Measurements from ENCODE around the gene SIM1. TPM values are rescaled to one million over a fixed set of nuclear protein-coding genes. Genes with fewer than 3 reads are reported as not detected.
A peak's percentile ranks its signal among the peaks of the same experiment; 100 is the strongest.

SIM1 gene
- total RNA-seq, 1 donor from 2014 or later, result not detected

GRCh38 chr6:100460650-100461204, 4.0 kb downstream of the SIM1 start:
- H3K9me3 Mint-ChIP-seq (ENCODE audit: unreplicated experiment), result peaks cover 9% of the 10 kb centered on the region
- H3K4me1 Mint-ChIP-seq (ENCODE audit: low read depth, unreplicated experiment), result no peaks in the 10 kb centered on the region
- H3K9ac ChIP-seq (ENCODE audit: low read length), result no peak overlapping the region
- no peaks in the 10 kb centered on the region for H3K36me3 ChIP-seq (ENCODE audit: insufficient read depth, low read length)
- no peak overlapping the region for H2AFZ ChIP-seq (ENCODE audit: low read depth, low read length)
- peaks cover 6% of the 10 kb centered on the region for H3K4me1 ChIP-seq (ENCODE audit: insufficient read depth, low read length)
- no peaks in the 10 kb centered on the region for H3K79me2 ChIP-seq (ENCODE audit: insufficient read depth, low read length)
- H3K27ac ChIP-seq (ENCODE audit: low read depth, low read length), result no peak overlapping the region
- H3K4me2 ChIP-seq (ENCODE audit: low read length), result no peak overlapping the region
- DNase-seq (ENCODE audit: low read depth), result no peak
- peaks cover 9% of the 10 kb centered on the region for H4K20me1 ChIP-seq (ENCODE audit: insufficient read depth, low read length)
- no peaks in the 10 kb centered on the region for H3K9me3 ChIP-seq (ENCODE audit: insufficient read depth, low read depth, low read length)
- TF ChIP-seq CTCF (IDR thresholded peaks at IDR 0.05; ENCODE audit: insufficient read depth, low read depth, low read length) (peak; percentile 38), EZH2 (IDR thresholded peaks at IDR 0.05; ENCODE audit: insufficient read depth, low read length) (no peak)
- no peak overlapping the region for H3K4me3 ChIP-seq (ENCODE audit: insufficient read depth, low read depth, low read length)
- H3K27me3 Mint-ChIP-seq (ENCODE audit: low read depth, unreplicated experiment), result peaks cover 68% of the 10 kb centered on the region
- peaks cover 2% of the 10 kb centered on the region for H3K36me3 Mint-ChIP-seq (ENCODE audit: low read depth, unreplicated experiment)
- H3K27me3 ChIP-seq (ENCODE audit: insufficient read depth, low read length), result peaks cover 100% of the 10 kb centered on the region
- FAIRE-seq, result no peak
- H3K27ac Mint-ChIP-seq (ENCODE audit: unreplicated experiment), result no peak overlapping the region
- peak overlapping the region; percentile 27 for H3K4me3 Mint-ChIP-seq (ENCODE audit: unreplicated experiment)

- Mint-ChIP-seq H3K36me3 (ENCODE audit: low read depth, unreplicated experiment) (no peaks in the 10 kb centered on the region), H3K4me3 (ENCODE audit: unreplicated experiment) (no peak overlapping the region), H3K9me3 (ENCODE audit: unreplicated experiment) (peaks cover 10% of the 10 kb centered on the region), H3K27ac (ENCODE audit: unreplicated experiment) (no peak overlapping the region), H3K27me3 (ENCODE audit: low read depth, unreplicated experiment) (peaks cover 60% of the 10 kb centered on the region), H3K4me1 (ENCODE audit: low read depth, unreplicated experiment) (no peaks in the 10 kb centered on the region)
- H3K4me1 ChIP-seq (ENCODE audit: insufficient read depth, low read length), result peaks cover 3% of the 10 kb centered on the region
- peaks cover 3% of the 10 kb centered on the region for H4K20me1 ChIP-seq (ENCODE audit: insufficient read depth, low read length)
- H3K27ac ChIP-seq (ENCODE audit: low read depth, low read length), result no peak overlapping the region
- FAIRE-seq (no peak), DNase-seq (ENCODE audit: low read depth) (no peak)
- no peak overlapping the region for H3K4me3 ChIP-seq (ENCODE audit: insufficient read depth, low read depth, low read length)
- no peaks in the 10 kb centered on the region for H3K36me3 ChIP-seq (ENCODE audit: insufficient read depth, low read length)
- H3K79me2 ChIP-seq (ENCODE audit: insufficient read depth, low read length), result no peaks in the 10 kb centered on the region
- no peak overlapping the region for H2AFZ ChIP-seq (ENCODE audit: low read depth, low read length)
- peaks cover 100% of the 10 kb centered on the region for H3K27me3 ChIP-seq (ENCODE audit: insufficient read depth, low read length)
- TF ChIP-seq EZH2 (IDR thresholded peaks at IDR 0.05; ENCODE audit: insufficient read depth, low read length), result no peak
- TF ChIP-seq CTCF (IDR thresholded peaks at IDR 0.05; ENCODE audit: insufficient read depth, low read depth, low read length), result no peak
- no peaks in the 10 kb centered on the region for H3K9me3 ChIP-seq (ENCODE audit: insufficient read depth, low read depth, low read length)
- no peak overlapping the region for H3K4me2 ChIP-seq (ENCODE audit: low read length)
- no peak overlapping the region for H3K9ac ChIP-seq (ENCODE audit: low read length)
Observed at GRCh38 chr6:100459592-100460184, 5.0 kb downstream of the SIM1 start.

Data from astrocyte (in vitro differentiated cells and primary cell).